ENCODE data around the gene CHEK2. TPM values are rescaled to one million over a fixed set of nuclear protein-coding genes. Genes with fewer than 3 reads are reported as not detected.
A peak's percentile ranks its signal among the peaks of the same experiment; 100 is the strongest.

Gene CHEK2
- total RNA-seq, 2 donors from 2014 or later, result 2.7 to 11.3 TPM

GRCh38 chr22:28718044-28718443 lies 23.6 kb downstream of the CHEK2 start:
- no peak for DNase-seq (ENCODE audit: low spot score)
- no peaks in the 10 kb centered on the region for H3K27me3 ChIP-seq
- H3K4me1 ChIP-seq, result no peaks in the 10 kb centered on the region
- H3K27ac ChIP-seq, result no peak overlapping the region
- no peaks in the 10 kb centered on the region for H3K9me3 ChIP-seq
- H3K4me3 ChIP-seq, result no peak overlapping the region
- no peaks in the 10 kb centered on the region for H3K36me3 ChIP-seq
- TF ChIP-seq, protein P1, sequence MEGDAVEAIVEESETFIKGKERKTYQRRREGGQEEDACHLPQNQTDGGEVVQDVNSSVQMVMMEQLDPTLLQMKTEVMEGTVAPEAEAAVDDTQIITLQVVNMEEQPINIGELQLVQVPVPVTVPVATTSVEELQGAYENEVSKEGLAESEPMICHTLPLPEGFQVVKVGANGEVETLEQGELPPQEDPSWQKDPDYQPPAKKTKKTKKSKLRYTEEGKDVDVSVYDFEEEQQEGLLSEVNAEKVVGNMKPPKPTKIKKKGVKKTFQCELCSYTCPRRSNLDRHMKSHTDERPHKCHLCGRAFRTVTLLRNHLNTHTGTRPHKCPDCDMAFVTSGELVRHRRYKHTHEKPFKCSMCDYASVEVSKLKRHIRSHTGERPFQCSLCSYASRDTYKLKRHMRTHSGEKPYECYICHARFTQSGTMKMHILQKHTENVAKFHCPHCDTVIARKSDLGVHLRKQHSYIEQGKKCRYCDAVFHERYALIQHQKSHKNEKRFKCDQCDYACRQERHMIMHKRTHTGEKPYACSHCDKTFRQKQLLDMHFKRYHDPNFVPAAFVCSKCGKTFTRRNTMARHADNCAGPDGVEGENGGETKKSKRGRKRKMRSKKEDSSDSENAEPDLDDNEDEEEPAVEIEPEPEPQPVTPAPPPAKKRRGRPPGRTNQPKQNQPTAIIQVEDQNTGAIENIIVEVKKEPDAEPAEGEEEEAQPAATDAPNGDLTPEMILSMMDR (IDR thresholded peaks at IDR 0.05), result no peak

- Histone ChIP-seq H3K27me3 (no peaks in the 10 kb centered on the region), H3K9me3 (no peaks in the 10 kb centered on the region), H3K27ac (no peak overlapping the region), H3K4me3 (no peak overlapping the region), H3K36me3 (no peaks in the 10 kb centered on the region), H3K4me1 (peaks cover 0 to 4% of the 10 kb centered on the region in 2 donors)
- no peak for DNase-seq (ENCODE audit: low spot score)
- TF ChIP-seq, protein P1 (IDR thresholded peaks at IDR 0.05), result no peak
Measured at GRCh38 chr22:28716686-28717085, 24.9 kb downstream of the CHEK2 start.

DNA sequence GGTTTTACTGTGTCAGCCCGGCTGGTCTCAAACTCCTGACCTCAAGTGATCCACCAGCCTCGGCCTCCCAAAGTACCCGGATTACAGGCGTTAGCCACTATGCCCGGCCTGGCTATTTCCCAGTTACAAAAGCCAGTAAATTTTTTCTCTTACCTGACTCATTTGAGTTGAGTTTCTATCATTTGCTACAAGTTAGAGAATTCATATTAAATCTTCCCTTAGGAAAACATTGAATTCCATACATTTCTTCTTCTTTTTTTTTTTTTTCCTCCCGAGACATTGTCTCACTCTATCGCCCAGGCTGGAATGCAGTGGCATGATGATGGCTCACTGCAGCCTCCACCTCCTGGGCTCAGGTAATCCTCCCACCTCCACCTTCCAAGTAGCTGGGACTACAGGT lies 26.0 kb downstream of the CHEK2 start:
- Histone ChIP-seq H3K4me3 (no peak overlapping the region), H3K4me1 (peaks cover 0 to 12% of the 10 kb centered on the region in 2 donors), H3K36me3 (no peaks in the 10 kb centered on the region), H3K9me3 (no peaks in the 10 kb centered on the region), H3K27ac (no peak overlapping the region), H3K27me3 (no peaks in the 10 kb centered on the region)
- no peak for DNase-seq (ENCODE audit: low spot score)
- TF ChIP-seq, protein P1 (IDR thresholded peaks at IDR 0.05), result no peak

GRCh38 chr22:28714043-28714628 lies 27.5 kb downstream of the CHEK2 start:
- no peak for DNase-seq (ENCODE audit: low spot score)
- Histone ChIP-seq H3K27ac (no peak overlapping the region), H3K36me3 (no peaks in the 10 kb centered on the region), H3K27me3 (no peaks in the 10 kb centered on the region), H3K4me3 (no peak overlapping the region), H3K9me3 (no peaks in the 10 kb centered on the region), H3K4me1 (peaks cover 0 to 20% of the 10 kb centered on the region in 2 donors)
- TF ChIP-seq, protein P1 (IDR thresholded peaks at IDR 0.05), result no peak

GRCh38 chr22:28711820-28712777 lies 29.5 kb downstream of the CHEK2 start:
- Histone ChIP-seq H3K27me3 (no peaks in the 10 kb centered on the region), H3K4me3 (peak overlapping the region in 1 of 2 donors; percentile 22), H3K9me3 (no peaks in the 10 kb centered on the region), H3K36me3 (no peaks in the 10 kb centered on the region), H3K27ac (peak overlapping the region; percentile 52 to 58), H3K4me1 (peaks cover 0 to 20% of the 10 kb centered on the region in 2 donors)
- TF ChIP-seq, protein P1 (IDR thresholded peaks at IDR 0.05), result no peak
- DNase-seq (ENCODE audit: low spot score), result no peak
